ENCODE data around the gene TRMT5.
A peak's percentile ranks its signal among the peaks of the same experiment; 100 is the strongest.

TRMT5 gene

GRCh38 chr14:60980811-60981632 lies at the start of gene TRMT5, which contains the start of gene SLC38A6:
Gene TRMT5 (minus strand): TSS chr14:60981079. CDS start chr14:60980973, 106 bp downstream.
Gene SLC38A6 (plus strand): TSS chr14:60981245. CDS start chr14:60981278, 33 bp downstream.
- no peak; the same call in 1 of the 2 replicates for TF ChIP-seq ZNF8 (CRISPR knock-in tag; IDR thresholded peaks at IDR 0.05)
- peak; percentile 44; the same call in 1 of the 2 replicates for TF ChIP-seq TSHZ2 (CRISPR knock-in tag; IDR thresholded peaks at IDR 0.05)
- no peak for TF ChIP-seq ZC3H10 (CRISPR knock-in tag; IDR thresholded peaks at IDR 0.05)
- TF ChIP-seq CSRNP3 (CRISPR knock-in tag; IDR thresholded peaks at IDR 0.05), result peak; percentile 9; the same call in 1 of the 2 replicates
- TF ChIP-seq ZFP30 (CRISPR knock-in tag; IDR thresholded peaks at IDR 0.05), result peak; percentile 31; the same call in 1 of the 2 replicates
- 0 out of 2 replicates have a peak, but pooled peaks have one; percentile 58 for TF ChIP-seq CSDC2 (CRISPR knock-in tag; IDR thresholded peaks at IDR 0.05)
- no peak for TF ChIP-seq BACH2 (CRISPR knock-in tag; IDR thresholded peaks at IDR 0.05; ENCODE audit: borderline replicate concordance)
- no peak for TF ChIP-seq ZNF565 (CRISPR knock-in tag; conservative IDR thresholded peaks at IDR 0.05; ENCODE audit: low read depth)
- TF ChIP-seq TOX (CRISPR knock-in tag; IDR thresholded peaks at IDR 0.05; ENCODE audit: borderline replicate concordance), result no peak
- no peak for TF ChIP-seq ESRRG (CRISPR knock-in tag; IDR thresholded peaks at IDR 0.05)
- no peak for TF ChIP-seq ZFP3 (CRISPR knock-in tag; IDR thresholded peaks at IDR 0.05)
- TF ChIP-seq ARNTL (CRISPR knock-in tag; IDR thresholded peaks at IDR 0.05; ENCODE audit: borderline replicate concordance, low read depth), result no peak
- TF ChIP-seq CREB5 (CRISPR knock-in tag; IDR thresholded peaks at IDR 0.05; ENCODE audit: low read depth), result no peak
- no peak for TF ChIP-seq PPARA (CRISPR knock-in tag; IDR thresholded peaks at IDR 0.05; ENCODE audit: borderline replicate concordance)
- no peak for TF ChIP-seq OSR1 (CRISPR knock-in tag; IDR thresholded peaks at IDR 0.05)
- peak; percentile 97 for ATAC-seq

GRCh38 chr14:61026526-61026925 lies 45.6 kb upstream of the TRMT5 start:
- TF ChIP-seq TOX (CRISPR knock-in tag; IDR thresholded peaks at IDR 0.05; ENCODE audit: borderline replicate concordance), result no peak
- no peak for TF ChIP-seq CREB5 (CRISPR knock-in tag; IDR thresholded peaks at IDR 0.05; ENCODE audit: low read depth)
- no peak for TF ChIP-seq ARNTL (CRISPR knock-in tag; IDR thresholded peaks at IDR 0.05; ENCODE audit: borderline replicate concordance, low read depth)
- no peak for TF ChIP-seq CSRNP3 (CRISPR knock-in tag; IDR thresholded peaks at IDR 0.05)
- no peak for TF ChIP-seq ESRRG (CRISPR knock-in tag; IDR thresholded peaks at IDR 0.05)
- TF ChIP-seq ZNF70 (CRISPR knock-in tag; IDR thresholded peaks at IDR 0.05), result no peak
- TF ChIP-seq GLIS3 (CRISPR knock-in tag; IDR thresholded peaks at IDR 0.05), result no peak
- TF ChIP-seq POU6F1 (CRISPR knock-in tag; IDR thresholded peaks at IDR 0.05; ENCODE audit: borderline replicate concordance, low read depth), result no peak
- no peak for TF ChIP-seq PPARA (CRISPR knock-in tag; IDR thresholded peaks at IDR 0.05; ENCODE audit: borderline replicate concordance)
- no peak for TF ChIP-seq ZC3H10 (CRISPR knock-in tag; IDR thresholded peaks at IDR 0.05)
- TF ChIP-seq TSHZ2 (CRISPR knock-in tag; IDR thresholded peaks at IDR 0.05), result no peak
- no peak for ATAC-seq
